NB4 (cell line): Measurements from ENCODE around the gene ZNF444.

ENCODE experiments used
- DNase-seq: peaks from one replicate; pipeline ENCODE4 v3.0.0; 2010; ENCODE audit warnings: low read depth
- H3K4me3 ChIP-seq: one replicate; pipeline ENCODE4 v1.5.1; 2011; ENCODE audit warnings: mild to moderate bottlenecking, low read depth, low read length, moderate library complexity
- CTCF ChIP-seq: IDR thresholded peaks from one replicate; pipeline ENCODE4 v1.5.1; 2012; ENCODE audit warnings: low read depth, low read length
- MAX ChIP-seq: IDR thresholded peaks from 2 replicates; pipeline ENCODE4 v1.6.1; 2011; ENCODE audit warnings: low read depth, low read length
- MYC ChIP-seq: IDR thresholded peaks from 2 replicates; pipeline ENCODE4 v1.6.1; 2011; ENCODE audit warnings: low read depth, low read length
- POLR2A ChIP-seq: IDR thresholded peaks from 2 replicates; pipeline ENCODE4 v1.6.1; 2011; ENCODE audit warnings: mild to moderate bottlenecking; ENCODE audit not compliant: insufficient read length; ENCODE audit errors: extremely low read depth

Gene ZNF444

GRCh38 chr19:56176881-56177280 lies 35.8 kb downstream of the ZNF444 start:
- no peak for DNase-seq
- TF ChIP-seq MAX (no peak), POLR2A (no peak), CTCF (no peak), MYC (no peak)
- H3K4me3 ChIP-seq, result no peak overlapping the region

DNA sequence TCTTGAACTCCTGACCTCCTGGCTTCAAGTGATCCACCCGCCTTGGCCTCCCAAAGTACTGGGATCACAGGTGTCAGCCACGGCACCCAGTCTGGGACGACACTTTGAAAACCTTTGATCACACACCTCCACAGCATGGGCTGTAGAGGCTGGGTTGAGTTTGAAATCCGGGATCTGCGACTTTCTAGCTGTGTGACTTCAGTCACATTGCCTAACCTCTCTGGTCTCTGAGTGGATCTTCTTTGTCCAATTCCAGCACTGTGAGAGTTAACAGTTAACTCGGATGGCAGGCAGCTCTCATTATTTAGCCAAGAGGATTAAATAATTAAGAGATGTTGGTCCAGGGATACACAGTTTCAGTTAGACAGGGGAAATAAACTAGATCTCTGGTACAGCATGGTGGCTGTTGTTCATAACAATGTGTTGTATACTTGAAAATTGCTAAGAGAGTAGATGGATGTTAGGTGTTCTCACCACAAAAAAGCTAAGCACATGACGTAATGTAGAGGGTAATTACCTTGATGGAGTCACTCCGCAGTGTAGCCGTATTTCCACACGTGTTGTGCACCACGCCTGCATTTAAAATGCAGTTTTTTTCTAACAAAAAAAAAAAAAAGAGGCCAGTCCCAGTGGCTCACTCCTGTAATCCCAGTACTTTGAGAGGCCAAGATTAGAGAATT lies 36.6 kb downstream of the ZNF444 start:
- TF ChIP-seq MYC (no peak), CTCF (no peak), MAX (no peak), POLR2A (no peak)
- H3K4me3 ChIP-seq, result no peak overlapping the region
- DNase-seq, result no peak

GRCh38 chr19:56189785-56190184 lies 48.7 kb downstream of the ZNF444 start:
- no peak overlapping the region for H3K4me3 ChIP-seq
- TF ChIP-seq POLR2A (no peak), MAX (no peak), MYC (no peak), CTCF (no peak)
- no peak for DNase-seq

GRCh38 chr19:56191115-56191514 lies 50.0 kb downstream of the ZNF444 start:
- H3K4me3 ChIP-seq, result no peak overlapping the region
- DNase-seq, result no peak
- TF ChIP-seq CTCF (no peak), MYC (no peak), MAX (no peak), POLR2A (no peak)

DNA sequence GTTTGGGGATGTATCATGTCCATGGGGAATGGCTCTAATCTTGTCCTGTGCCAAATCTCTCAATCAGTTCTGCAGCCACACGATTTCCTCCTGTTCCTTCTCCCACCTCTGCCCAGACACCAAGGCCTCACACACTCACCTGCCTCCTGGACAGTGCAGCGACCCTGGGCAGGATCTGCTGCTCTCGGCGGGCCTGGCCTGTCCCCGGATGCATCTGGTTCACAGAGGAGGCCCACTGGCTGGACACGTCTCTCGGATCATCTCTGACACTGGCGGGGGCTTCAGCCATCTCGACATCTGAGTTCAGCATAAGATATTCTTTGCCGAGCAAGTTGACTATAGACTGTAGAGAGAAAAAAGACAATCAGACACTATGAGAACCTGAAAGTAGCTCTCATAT lies 50.6 kb downstream of the ZNF444 start:
- no peak for DNase-seq
- TF ChIP-seq MAX (no peak), POLR2A (no peak), CTCF (no peak), MYC (no peak)
- no peak overlapping the region for H3K4me3 ChIP-seq
